ENCODE measurements around the gene SLC25A51. TPM values are rescaled to one million over a fixed set of nuclear protein-coding genes. Genes with fewer than 3 reads are reported as not detected.
"Not testable (repeated sequence)": the region's sequence is repeated elsewhere in the genome, so short reads cannot be mapped to it uniquely, and the experiment has no call there.

SLC25A51 gene
- total RNA-seq, 1 donor from 2014 or later, result 5.9 TPM

GRCh38 chr9:37897665-37898064, 6.3 kb downstream of the SLC25A51 start:
- no peak overlapping the region for H3K27ac ChIP-seq
- no peak for DNase-seq (ENCODE audit: low spot score in 2 of 2)
- H3K36me3 ChIP-seq, result peaks cover 49 to 65% of the 10 kb centered on the region in 2 donors
- no peaks in the 10 kb centered on the region for H3K9me3 ChIP-seq
- intact Hi-C loops (cut with DNase I), result no loop called here
- H3K4me1 ChIP-seq, result peaks cover 0 to 7% of the 10 kb centered on the region in 2 donors
- H3K4me3 ChIP-seq, result no peak overlapping the region
- TF ChIP-seq CTCF (IDR thresholded peaks at IDR 0.05), result no peak
- no peaks in the 10 kb centered on the region for H3K27me3 ChIP-seq

- Histone ChIP-seq H3K36me3 (peaks cover 43 to 68% of the 10 kb centered on the region in 2 donors), H3K9me3 (no peaks in the 10 kb centered on the region), H3K4me1 (no peaks in the 10 kb centered on the region), H3K27ac (no peak overlapping the region), H3K27me3 (no peaks in the 10 kb centered on the region), H3K4me3 (no peak overlapping the region)
- intact Hi-C loops (cut with DNase I), result no loop called here
- TF ChIP-seq CTCF (IDR thresholded peaks at IDR 0.05), result no peak
- DNase-seq (ENCODE audit: low spot score in 2 of 2), result no peak
These were observed 11.9 kb downstream of the SLC25A51 start for GRCh38 chr9:37892063-37892462.

GRCh38 chr9:37891042-37891441, 12.9 kb downstream of the SLC25A51 start:
- H3K36me3 ChIP-seq, result peaks cover 39 to 63% of the 10 kb centered on the region in 2 donors
- intact Hi-C loops (cut with DNase I); H3K27ac ChIP-seq; H3K27me3 ChIP-seq; H3K9me3 ChIP-seq; H3K4me3 ChIP-seq; DNase-seq (ENCODE audit: low spot score in 2 of 2); H3K4me1 ChIP-seq: not testable (repeated sequence)

DNA sequence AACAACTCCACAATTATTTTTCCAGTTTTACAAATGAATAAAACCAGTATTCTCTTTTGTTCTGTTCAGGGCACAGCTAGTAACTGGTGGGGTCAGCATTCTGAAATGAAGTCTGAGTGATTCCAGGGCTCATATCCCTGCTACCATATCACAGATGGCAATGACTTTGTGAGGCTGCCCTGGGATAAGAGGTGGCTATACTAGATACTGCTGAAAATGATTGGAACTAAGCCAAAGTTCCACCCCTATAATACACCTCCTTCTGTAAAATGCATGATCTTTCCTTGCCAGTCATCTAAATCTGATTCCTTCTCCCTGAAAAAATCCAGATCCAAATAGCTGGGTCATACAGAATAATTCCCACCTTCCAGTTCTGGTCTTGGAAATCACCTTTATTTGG, 14.4 kb downstream of the SLC25A51 start:
- TF ChIP-seq CTCF (IDR thresholded peaks at IDR 0.05), result no peak
- no peak overlapping the region for H3K4me3 ChIP-seq
- no peaks in the 10 kb centered on the region for H3K27me3 ChIP-seq
- no peak for DNase-seq (ENCODE audit: low spot score in 2 of 2)
- intact Hi-C loops (cut with DNase I), result no loop called here
- no peak overlapping the region for H3K27ac ChIP-seq
- peaks cover 31 to 56% of the 10 kb centered on the region in 2 donors for H3K36me3 ChIP-seq
- H3K9me3 ChIP-seq, result no peaks in the 10 kb centered on the region
- no peaks in the 10 kb centered on the region for H3K4me1 ChIP-seq

GRCh38 chr9:37887977-37888583, 15.8 kb downstream of the SLC25A51 start:
- H3K27ac ChIP-seq; DNase-seq (ENCODE audit: low spot score in 2 of 2); H3K4me3 ChIP-seq; intact Hi-C loops (cut with DNase I); H3K27me3 ChIP-seq; H3K9me3 ChIP-seq; H3K4me1 ChIP-seq: not testable (repeated sequence)
- peaks cover 18 to 42% of the 10 kb centered on the region in 2 donors for H3K36me3 ChIP-seq

- intact Hi-C loops (cut with DNase I), result no loop called here
- no peak overlapping the region for H3K27ac ChIP-seq
- no peak for TF ChIP-seq CTCF (IDR thresholded peaks at IDR 0.05)
- H3K9me3 ChIP-seq, result no peaks in the 10 kb centered on the region
- DNase-seq (ENCODE audit: low spot score in 2 of 2), result no peak
- H3K4me1 ChIP-seq, result no peaks in the 10 kb centered on the region
- H3K4me3 ChIP-seq, result no peak overlapping the region
- peaks cover 5 to 31% of the 10 kb centered on the region in 2 donors for H3K36me3 ChIP-seq
- H3K27me3 ChIP-seq, result no peaks in the 10 kb centered on the region
These were observed 22.9 kb downstream of the SLC25A51 start for GRCh38 chr9:37880916-37881479.
